Caco-2 (cell line): ENCODE measurements around the gene SH3RF1. TPM values are rescaled to one million over a fixed set of nuclear protein-coding genes. Genes with fewer than 3 reads are reported as not detected.

ENCODE experiments used
- BruUV-seq: library from RNA; stranded (reverse); fragments of 400-500 nt; replicated peaks from 2 replicates; lab custom pipeline; 2021; lab: Mats Ljungman, UMichigan
- CTCF ChIA-PET: fragments of 300-600 bp; sonication (Branson Sonifier 250); formaldehyde crosslinking; loops from one replicate; lab custom pipeline; 2022; ENCODE audit warnings: antibody characterized with exemption; lab: Charles Lee
- POLR2A ChIA-PET: fragments of 300-600 bp; sonication (Branson Sonifier 250); formaldehyde crosslinking; loops from one replicate; lab custom pipeline; 2022; ENCODE audit warnings: antibody characterized with exemption; lab: Charles Lee
- DNase-seq, 2 experiments: peaks; one replicate each; pipeline versions ENCODE4 v3.0.0 to v3.0.0-alpha.2; 2020 to 2022
- H3K27me3 ChIP-seq: replicated peaks from 2 replicates; pipeline ENCODE4 v1.6.0; 2011; ENCODE audit warnings: low read length; ENCODE audit not compliant: control insufficient read depth, insufficient read depth
- H3K36me3 ChIP-seq: 2 replicates; pipeline ENCODE4 v1.5.1; 2011; ENCODE audit warnings: low read length; ENCODE audit not compliant: control insufficient read depth, insufficient read depth
- H3K4me1 ChIP-seq: fragments of 250-450 bp; sonication (Bioruptor Pico); 2 replicates; pipeline ENCODE4 v1.5.1; 2020; ENCODE audit warnings: mild to moderate bottlenecking
- H3K4me3 ChIP-seq: 2 replicates; pipeline ENCODE4 v1.5.1; 2011; ENCODE audit warnings: low read depth, mild to moderate bottlenecking, control low read depth, low read length
- H3K9me3 ChIP-seq: fragments of 250-450 bp; sonication (Bioruptor Pico); 2 replicates; pipeline ENCODE4 v1.5.1; 2020; ENCODE audit warnings: mild to moderate bottlenecking, moderate library complexity
- H3K27ac Mint-ChIP-seq: one replicate; pipeline ENCODE4 v1.8.0; 2022; ENCODE audit warnings: mixed read lengths; ENCODE audit not compliant: unreplicated experiment
- H3K27me3 Mint-ChIP-seq: one replicate; pipeline ENCODE4 v1.8.0; 2022; ENCODE audit warnings: mixed read lengths; ENCODE audit not compliant: insufficient read depth, unreplicated experiment
- H3K36me3 Mint-ChIP-seq: one replicate; pipeline ENCODE4 v1.8.0; 2022; ENCODE audit warnings: mild to moderate bottlenecking, mixed read lengths; ENCODE audit not compliant: insufficient read depth, unreplicated experiment
- H3K4me1 Mint-ChIP-seq: one replicate; pipeline ENCODE4 v1.8.0; 2022; ENCODE audit warnings: low read depth, mixed read lengths; ENCODE audit not compliant: unreplicated experiment
- H3K4me3 Mint-ChIP-seq: one replicate; pipeline ENCODE4 v1.8.0; 2022; ENCODE audit warnings: mild to moderate bottlenecking, moderate library complexity, mixed read lengths; ENCODE audit not compliant: unreplicated experiment
- H3K9me3 Mint-ChIP-seq: one replicate; pipeline ENCODE4 v1.8.0; 2022; ENCODE audit warnings: mixed read lengths; ENCODE audit not compliant: unreplicated experiment
- CTCF ChIP-seq, 2 experiments: fragments of 200-600 bp in 1 of 2; IDR thresholded peaks; 1 replicate in 1 of 2; 2 replicates in 1 of 2; pipeline versions ENCODE4 v1.5.1 to v1.8.0; 2011 to 2022; ENCODE audit warnings: antibody characterized with exemption in 1 of 2, control low read depth in 1 of 2, inconsistent platforms in 1 of 2, low read depth in 1 of 2, low read length in 1 of 2, mild to moderate bottlenecking in 1 of 2, moderate library complexity in 1 of 2; ENCODE audit not compliant: insufficient read depth in 1 of 2, severe bottlenecking in 1 of 2, unreplicated experiment in 1 of 2
- intact Hi-C: fragments of 100-400 bp; cut with micrococcal nuclease; formaldehyde crosslinking; loops from one replicate; pipeline ENCODE4 v1.10.0; 2022; ENCODE audit not compliant: unreplicated experiment
- total RNA-seq: library from RNA; stranded (reverse); gene quantifications from 2 replicates; pipeline ENCODE4 v1.2.3, GENCODE V29; 2022

SH3RF1 gene
- total RNA-seq, 1 experiment from 2014 or later = 25.1 TPM

DNA sequence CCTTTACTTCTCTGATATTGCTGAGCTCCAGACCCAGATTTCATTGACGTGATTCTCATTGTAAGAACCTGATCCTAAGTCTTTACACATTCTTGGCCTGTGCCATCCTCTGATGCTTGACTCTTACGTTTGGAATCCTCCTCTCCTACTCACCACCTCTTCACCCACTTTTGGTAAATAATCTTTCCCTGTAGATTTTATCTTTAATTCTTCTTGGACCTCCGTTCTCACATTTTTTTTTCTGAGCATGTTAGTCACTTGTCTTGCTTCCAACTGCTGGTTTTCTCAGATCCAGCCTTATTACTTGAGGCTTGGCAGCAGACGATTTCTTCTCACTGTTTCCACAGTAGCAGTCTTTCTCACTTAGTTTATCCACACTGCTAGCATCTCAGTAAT is 12.4 kb upstream of the SH3RF1 start:
- no TSS peak for BruUV-seq
- Histone ChIP-seq H3K9me3 (no peaks in the 10 kb centered on the region), H3K4me3 (no peak overlapping the region), H3K4me1 (peaks cover 8% of the 10 kb centered on the region; the same call in 1 of the 2 replicates), H3K36me3 (no peaks in the 10 kb centered on the region), H3K27me3 (no peaks in the 10 kb centered on the region)
- DNase-seq = no peak
- intact Hi-C loops = no loop called here
- ChIA-PET POLR2A (no interaction called here), CTCF (no interaction called here)
- TF ChIP-seq CTCF (IDR thresholded peaks at IDR 0.05; ENCODE audit: insufficient read depth in 1 of 2, low read depth in 1 of 2, low read length in 1 of 2, severe bottlenecking in 1 of 2, unreplicated experiment in 1 of 2) = no peak
- Mint-ChIP-seq H3K27ac (no peak overlapping the region), H3K36me3 (no peaks in the 10 kb centered on the region), H3K27me3 (no peaks in the 10 kb centered on the region), H3K9me3 (no peaks in the 10 kb centered on the region), H3K4me3 (no peak overlapping the region), H3K4me1 (no peaks in the 10 kb centered on the region)

DNA sequence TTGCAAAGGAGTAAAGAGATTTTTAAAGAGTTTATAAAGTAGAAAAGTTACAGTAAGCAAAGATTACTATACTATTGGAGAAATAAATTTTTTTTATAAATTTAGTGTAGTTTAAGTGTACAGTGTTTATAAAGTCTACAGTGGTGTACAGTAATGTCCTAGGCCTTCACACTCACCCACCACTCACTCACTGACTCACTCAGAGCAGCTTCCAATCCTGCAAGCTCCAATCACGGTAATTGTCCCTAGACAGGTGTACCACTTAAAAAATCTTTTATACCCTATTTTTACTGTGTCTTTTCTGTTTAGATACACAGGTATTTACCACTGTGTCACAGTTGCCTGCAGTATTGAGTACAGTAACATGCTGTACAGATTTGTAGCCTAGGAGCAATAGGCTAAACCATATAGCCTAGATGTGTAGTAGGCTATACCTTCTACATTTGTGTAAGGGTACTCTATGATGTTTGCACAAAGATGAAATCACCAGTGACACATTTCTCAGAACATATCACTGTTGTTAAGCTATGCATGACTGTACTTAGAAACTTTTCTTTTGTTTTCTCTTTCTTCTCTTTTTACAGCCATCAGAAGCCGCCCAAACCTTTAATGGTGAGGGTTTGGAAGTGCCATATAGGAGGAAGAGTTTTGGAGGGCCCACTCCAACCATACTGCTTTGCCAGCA is 11.8 kb upstream of the SH3RF1 start:
- Histone ChIP-seq H3K4me1 (peaks cover 8% of the 10 kb centered on the region; the same call in 1 of the 2 replicates), H3K36me3 (no peaks in the 10 kb centered on the region), H3K4me3 (no peak overlapping the region), H3K9me3 (no peaks in the 10 kb centered on the region), H3K27me3 (no peaks in the 10 kb centered on the region)
- Mint-ChIP-seq H3K9me3 (no peaks in the 10 kb centered on the region), H3K4me1 (no peaks in the 10 kb centered on the region), H3K4me3 (no peak overlapping the region), H3K27ac (no peak overlapping the region), H3K36me3 (no peaks in the 10 kb centered on the region), H3K27me3 (no peaks in the 10 kb centered on the region)
- TF ChIP-seq CTCF (IDR thresholded peaks at IDR 0.05; ENCODE audit: insufficient read depth in 1 of 2, low read depth in 1 of 2, low read length in 1 of 2, severe bottlenecking in 1 of 2, unreplicated experiment in 1 of 2) = no peak
- intact Hi-C loops = no loop called here
- POLR2A ChIA-PET = no interaction called here
- DNase-seq = no peak
- CTCF ChIA-PET = no interaction called here
- BruUV-seq = no TSS peak

GRCh38 chr4:169279108-169279507 is 8.4 kb upstream of the SH3RF1 start:
- Histone ChIP-seq H3K4me1 (peaks cover 17% of the 10 kb centered on the region), H3K27me3 (no peaks in the 10 kb centered on the region), H3K36me3 (no peaks in the 10 kb centered on the region), H3K9me3 (no peaks in the 10 kb centered on the region), H3K4me3 (no peak overlapping the region)
- no peak for DNase-seq
- POLR2A ChIA-PET = no interaction called here
- Mint-ChIP-seq H3K4me1 (peaks cover 13% of the 10 kb centered on the region), H3K27ac (no peak overlapping the region), H3K36me3 (no peaks in the 10 kb centered on the region), H3K27me3 (no peaks in the 10 kb centered on the region), H3K4me3 (no peak overlapping the region), H3K9me3 (no peaks in the 10 kb centered on the region)
- CTCF ChIA-PET = no interaction called here
- no peak for TF ChIP-seq CTCF (IDR thresholded peaks at IDR 0.05; ENCODE audit: insufficient read depth in 1 of 2, low read depth in 1 of 2, low read length in 1 of 2, severe bottlenecking in 1 of 2, unreplicated experiment in 1 of 2)
- intact Hi-C loops = no loop called here
- no TSS peak for BruUV-seq
